GM12878 (cell line): ENCODE measurements around the gene MBLAC2. TPM values are rescaled to one million over a fixed set of nuclear protein-coding genes. Genes with fewer than 3 reads are reported as not detected.

Source experiments
- ATAC-seq: fragments of 200-7000 bp; cut with Tn5 transposase; 3 replicates; pipeline ENCODE4 v1.9.1; 2020; ENCODE audit warnings: mild to moderate bottlenecking, moderate library complexity
- BruUV-seq: library from RNA; stranded (reverse); fragments of 400-500 nt; replicated peaks from 2 replicates; lab custom pipeline; 2021; lab: Mats Ljungman, UMichigan
- CTCF ChIA-PET: fragments of 300-600 bp; sonication (Branson Sonifier 250); formaldehyde crosslinking; extraction: SDS; loops from one replicate; lab custom pipeline; 2021; ENCODE audit warnings: inconsistent platforms; lab: Yijun Ruan, JAX
- POLR2A ChIA-PET: fragments of 350-600 bp; formaldehyde crosslinking; extraction: SDS; loops from one replicate; lab custom pipeline; 2021; ENCODE audit warnings: inconsistent platforms; lab: Charles Lee
- RAD21 ChIA-PET: fragments of 300-600 bp; sonication (Branson Sonifier 250); formaldehyde crosslinking; loops from one replicate; lab custom pipeline; 2023; ENCODE audit warnings: antibody characterized with exemption; ENCODE audit not compliant: unreplicated experiment; lab: Charles Lee
- SMC1A ChIA-PET: fragments of 300-600 bp; sonication (Branson Sonifier 250); formaldehyde crosslinking; loops from one replicate; lab custom pipeline; 2023; ENCODE audit not compliant: unreplicated experiment, uncharacterized antibody; lab: Charles Lee
- DNase-seq: peaks from one replicate; pipeline ENCODE4 v3.0.0-alpha.2; 2011; ENCODE audit warnings: low read depth, low spot score
- FAIRE-seq: peaks from 3 replicates; lab custom pipeline; 2011; peaks lifted over from hg19 to GRCh38; lab: Jason Lieb, UNC
- H2AFZ ChIP-seq: 2 replicates; pipeline ENCODE4 v1.6.0; 2011; ENCODE audit warnings: low read depth, low read length, control low read depth; ENCODE audit not compliant: control insufficient read depth
- H3K27ac ChIP-seq: 2 replicates; pipeline ENCODE4 v1.5.1; 2011; ENCODE audit warnings: control low read depth; ENCODE audit not compliant: control insufficient read depth, insufficient read depth
- H3K27me3 ChIP-seq, 2 experiments: replicated peaks in 1 of 2; 2 replicates each; pipeline versions ENCODE4 v1.6.0 to v1.6.1; 2011; ENCODE audit warnings: low read length in 1 of 2; ENCODE audit not compliant: control insufficient read depth in 2 of 2, insufficient read depth in 2 of 2
- H3K36me3 ChIP-seq, 2 experiments: 2 replicates each; pipeline ENCODE4 v1.5.1; 2011; ENCODE audit warnings: low read length in 1 of 2; ENCODE audit not compliant: control insufficient read depth in 2 of 2, insufficient read depth in 2 of 2
- H3K4me1 ChIP-seq: 2 replicates; pipeline ENCODE4 v1.6.1; 2011; ENCODE audit warnings: mild to moderate bottlenecking, low read length, moderate library complexity, mixed read lengths; ENCODE audit not compliant: control insufficient read depth, insufficient read depth
- H3K4me2 ChIP-seq: 2 replicates; pipeline ENCODE4 v1.6.0; 2011; ENCODE audit warnings: control low read depth; ENCODE audit not compliant: control insufficient read depth, insufficient read depth
- H3K4me3 ChIP-seq: fragments of 200-600 bp; sonication (generic); 2 replicates; pipeline ENCODE4 v1.5.1; 2016
- H3K79me2 ChIP-seq: 2 replicates; pipeline ENCODE4 v1.6.0; 2011; ENCODE audit warnings: low read length; ENCODE audit not compliant: control insufficient read depth, insufficient read depth
- H3K9ac ChIP-seq: 2 replicates; pipeline ENCODE4 v1.8.0; 2011; ENCODE audit warnings: low read length, control low read depth, mixed read lengths; ENCODE audit not compliant: control insufficient read depth, insufficient read depth
- H3K9me3 ChIP-seq: replicated peaks from 3 replicates; pipeline ENCODE4 v1.5.1; 2011; ENCODE audit warnings: mild to moderate bottlenecking, low read length; ENCODE audit not compliant: control insufficient read depth, insufficient read depth
- H4K20me1 ChIP-seq: 2 replicates; pipeline ENCODE4 v1.6.0; 2011; ENCODE audit not compliant: control insufficient read depth, insufficient read depth
- CHD4 ChIP-seq: fragments of 200-600 bp; sonication (generic); IDR thresholded peaks from 2 replicates; pipeline ENCODE4 v1.6.1; 2016; ENCODE audit warnings: mild to moderate bottlenecking
- EGR1 ChIP-seq, 2 experiments: IDR thresholded peaks; 1 replicate in 1 of 2; 2 replicates in 1 of 2; pipeline ENCODE4 v1.6.1; 2011 to 2012; ENCODE audit warnings: low read depth in 2 of 2, low read length in 2 of 2, borderline replicate concordance in 1 of 2, mild to moderate bottlenecking in 1 of 2, moderate library complexity in 1 of 2
- MXI1 ChIP-seq: fragments of 150-350 bp; IDR thresholded peaks from 2 replicates; pipeline ENCODE4 v1.6.1; 2011; ENCODE audit warnings: low read depth, mild to moderate bottlenecking, inconsistent platforms, low read length, improper control_type of control experiment
- NR2C1 ChIP-seq: fragments of 450-650 bp; IDR thresholded peaks from 2 replicates; pipeline ENCODE4 v1.6.1; 2017; ENCODE audit warnings: antibody characterized with exemption, mild to moderate bottlenecking, moderate library complexity
- NR2F1 ChIP-seq: fragments of 450-650 bp; conservative IDR thresholded peaks from 2 replicates; pipeline ENCODE4 v1.6.1; 2017; ENCODE audit warnings: mild to moderate bottlenecking
- RUNX3 ChIP-seq: IDR thresholded peaks from 2 replicates; pipeline ENCODE4 v1.6.1; 2012; ENCODE audit warnings: low read length, inconsistent platforms
- TAF1 ChIP-seq: IDR thresholded peaks from 2 replicates; pipeline ENCODE4 v1.6.1; 2011; ENCODE audit warnings: mild to moderate bottlenecking, low read depth, low read length, borderline replicate concordance
- YY1 ChIP-seq: IDR thresholded peaks from 2 replicates; pipeline ENCODE4 v1.6.1; 2011; ENCODE audit warnings: low read depth, mild to moderate bottlenecking, low read length
- ZNF207 ChIP-seq: fragments of 450-650 bp; IDR thresholded peaks from 2 replicates; pipeline ENCODE4 v1.6.1; 2014; ENCODE audit warnings: antibody characterized with exemption, mild to moderate bottlenecking, borderline replicate concordance
- ZNF274 ChIP-seq: IDR thresholded peaks from one replicate; pipeline ENCODE4 v1.8.0; 2011; ENCODE audit not compliant: insufficient read length, insufficient read depth
- WGBS: methylation state at CpG from one replicate; pipeline ENCODE4 v1.1.6; 2016; ENCODE audit warnings: low lambda C conversion rate; ENCODE audit not compliant: insufficient replicate concordance, insufficient coverage; ENCODE audit errors: missing lambda C conversion rate; 5-methylcytosine and 5-hydroxymethylcytosine counted together
- in situ Hi-C: fragments of 300-500 bp; cut with MboI; formaldehyde crosslinking; loops from 9 replicates; pipeline ENCODE4 v1.14.3; 2018; ENCODE audit warnings: mixed read lengths
- intact Hi-C: fragments of 100-400 bp; cut with micrococcal nuclease; formaldehyde crosslinking; loops from one replicate; pipeline ENCODE4 v1.14.2; 2022; ENCODE audit not compliant: unreplicated experiment
- polyA plus RNA-seq, 11 experiments: library from polyadenylated mRNA; depleted of rRNA in 4 of 11; unstranded in 6 of 11; stranded (reverse) in 5 of 11; fragments of >200 nt; fragmentation: Nextera tagmentation in 4 of 11; fragmentation: Illumina TruSeq in 1 of 11; extraction: Ambion mirVana in 4 of 11; extraction: Trizol in 1 of 11; gene quantifications; 1 replicate in 1 of 11; 2 replicates in 10 of 11; pipeline versions ENCODE4 v1.2.1 to v1.2.3, GENCODE V29; 2011 to 2016; ENCODE audit warnings: inconsistent platforms in 2 of 11, missing spikeins in 2 of 11, low read depth in 1 of 11
- total RNA-seq, 4 experiments: library from RNA; depleted of rRNA in 3 of 4; stranded (reverse); fragments of >200 nt in 3 of 4; fragmentation: Illumina TruSeq in 1 of 4; extraction: Trizol in 1 of 4; gene quantifications; 2 replicates each; pipeline versions ENCODE4 v1.2.1 to v1.2.3, GENCODE V29; 2013 to 2021
- TF ChIP-seq, protein P1 (sequence below): fragments of 450-650 bp; IDR thresholded peaks from 2 replicates; pipeline ENCODE4 v1.6.1; 2017; ENCODE audit warnings: mild to moderate bottlenecking, moderate library complexity
- TF ChIP-seq, protein P2 (sequence below): IDR thresholded peaks from 2 replicates; pipeline ENCODE4 v1.6.1; 2012; ENCODE audit warnings: low read depth, low read length, improper control_type of control experiment
- TF ChIP-seq, protein P3 (sequence below): fragments of 450-650 bp; IDR thresholded peaks from 2 replicates; pipeline ENCODE4 v1.6.1; 2017; ENCODE audit warnings: low read depth, mild to moderate bottlenecking, moderate library complexity
- TF ChIP-seq, protein P4 (sequence below): IDR thresholded peaks from 2 replicates; pipeline ENCODE4 v1.6.1; 2011; ENCODE audit warnings: borderline replicate concordance, low read depth, mild to moderate bottlenecking, moderate library complexity, mixed read lengths, low read length; ENCODE audit not compliant: insufficient read depth; ENCODE audit errors: extremely low read length

Gene MBLAC2
- total and polyA plus RNA-seq, 10 of the 15 experiments (the other 5 are each of a cell fraction or from before 2014, with no cell fraction given), result 2.0 to 10.5 (median 7.1) TPM

DNA sequence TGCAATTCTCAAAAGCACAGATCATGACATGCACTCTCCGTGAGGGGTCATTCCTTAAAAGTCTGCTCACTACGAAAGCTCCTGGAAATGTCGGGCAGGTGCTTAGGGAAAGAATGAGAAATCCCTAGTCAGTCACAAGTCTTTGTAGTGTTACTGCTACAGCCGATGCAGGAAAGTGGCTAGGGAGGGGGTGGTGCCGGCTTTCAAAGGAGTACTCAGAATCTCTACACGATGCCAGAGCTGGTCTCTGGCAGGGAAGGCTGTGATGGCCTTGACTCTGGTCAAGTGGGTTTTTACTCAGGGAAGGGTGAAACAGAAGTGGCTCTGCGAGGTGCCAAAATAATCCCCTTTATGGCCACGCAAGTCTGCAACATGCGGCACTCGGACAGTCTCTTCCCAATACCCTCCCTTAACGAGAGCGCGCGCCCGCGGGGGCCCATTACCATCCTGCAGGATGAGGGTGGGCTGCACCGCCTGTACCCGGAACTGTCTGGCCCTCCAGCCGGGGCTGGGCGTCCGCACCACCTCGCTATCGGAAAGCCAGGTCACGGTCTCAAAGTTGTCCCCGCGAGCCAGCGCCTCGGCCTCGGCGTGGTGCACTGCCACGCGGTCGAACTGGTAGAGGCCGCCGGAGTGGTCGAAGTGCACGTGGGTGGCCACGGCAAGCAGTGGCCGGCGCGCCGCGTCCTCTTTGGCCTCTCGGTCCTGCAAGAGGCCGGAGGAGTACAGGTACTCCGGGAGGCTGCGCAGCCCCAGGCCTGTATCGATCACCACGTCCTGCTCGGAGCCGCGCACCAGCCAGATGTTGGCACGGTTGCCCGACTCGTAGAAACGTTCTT is 956 bp downstream of the MBLAC2 start:
- SMC1A ChIA-PET, result interaction anchor here (1.0 to 1.7 kb wide), 13 partner anchors 8 to 138 kb away, joined by 3 to 10 read pairs (median 4); partner anchors contain the start of gene CETN3
- RAD21 ChIA-PET, result interaction anchor here (0.5 to 4.6 kb wide), 3 partner anchors 55 to 1305 kb away, joined by 3 to 37 read pairs (median 4); partner anchors contain the start of genes CETN3 and LYSMD3

More for the DNA sequence above, 956 bp downstream of the MBLAC2 start:
- Histone ChIP-seq H3K4me2 (peak overlapping the region; percentile 98), H3K79me2 (peaks cover 36% of the 10 kb centered on the region), H3K36me3 (no peaks in the 10 kb centered on the region), H3K4me1 (peaks cover 3% of the 10 kb centered on the region; the same call in 1 of the 2 replicates), H3K27me3 (no peaks in the 10 kb centered on the region), H3K27ac (peak overlapping the region; percentile 76), H3K9ac (peak overlapping the region; percentile 84), H2AFZ (peak overlapping the region; percentile 95), H3K4me3 (peak overlapping the region; percentile 89), H3K9me3 (peaks cover 1% of the 10 kb centered on the region; the same call in 1 of the 3 replicates), H4K20me1 (no peaks in the 10 kb centered on the region)
- TF ChIP-seq, protein P1, sequence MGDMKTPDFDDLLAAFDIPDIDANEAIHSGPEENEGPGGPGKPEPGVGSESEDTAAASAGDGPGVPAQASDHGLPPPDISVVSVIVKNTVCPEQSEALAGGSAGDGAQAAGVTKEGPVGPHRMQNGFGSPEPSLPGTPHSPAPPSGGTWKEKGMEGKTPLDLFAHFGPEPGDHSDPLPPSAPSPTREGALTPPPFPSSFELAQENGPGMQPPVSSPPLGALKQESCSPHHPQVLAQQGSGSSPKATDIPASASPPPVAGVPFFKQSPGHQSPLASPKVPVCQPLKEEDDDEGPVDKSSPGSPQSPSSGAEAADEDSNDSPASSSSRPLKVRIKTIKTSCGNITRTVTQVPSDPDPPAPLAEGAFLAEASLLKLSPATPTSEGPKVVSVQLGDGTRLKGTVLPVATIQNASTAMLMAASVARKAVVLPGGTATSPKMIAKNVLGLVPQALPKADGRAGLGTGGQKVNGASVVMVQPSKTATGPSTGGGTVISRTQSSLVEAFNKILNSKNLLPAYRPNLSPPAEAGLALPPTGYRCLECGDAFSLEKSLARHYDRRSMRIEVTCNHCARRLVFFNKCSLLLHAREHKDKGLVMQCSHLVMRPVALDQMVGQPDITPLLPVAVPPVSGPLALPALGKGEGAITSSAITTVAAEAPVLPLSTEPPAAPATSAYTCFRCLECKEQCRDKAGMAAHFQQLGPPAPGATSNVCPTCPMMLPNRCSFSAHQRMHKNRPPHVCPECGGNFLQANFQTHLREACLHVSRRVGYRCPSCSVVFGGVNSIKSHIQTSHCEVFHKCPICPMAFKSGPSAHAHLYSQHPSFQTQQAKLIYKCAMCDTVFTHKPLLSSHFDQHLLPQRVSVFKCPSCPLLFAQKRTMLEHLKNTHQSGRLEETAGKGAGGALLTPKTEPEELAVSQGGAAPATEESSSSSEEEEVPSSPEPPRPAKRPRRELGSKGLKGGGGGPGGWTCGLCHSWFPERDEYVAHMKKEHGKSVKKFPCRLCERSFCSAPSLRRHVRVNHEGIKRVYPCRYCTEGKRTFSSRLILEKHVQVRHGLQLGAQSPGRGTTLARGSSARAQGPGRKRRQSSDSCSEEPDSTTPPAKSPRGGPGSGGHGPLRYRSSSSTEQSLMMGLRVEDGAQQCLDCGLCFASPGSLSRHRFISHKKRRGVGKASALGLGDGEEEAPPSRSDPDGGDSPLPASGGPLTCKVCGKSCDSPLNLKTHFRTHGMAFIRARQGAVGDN, result peak; percentile 42; the same call in 1 of the 2 replicates
- TF ChIP-seq ZNF207 (no peak), CHD4 (no peak), ZNF274 (no peak), NR2F1 (no peak), YY1 (0 out of 2 replicates have a peak, but pooled peaks have one; percentile 0), TAF1 (no peak), RUNX3 (peak; percentile 3; the same call in 1 of the 2 replicates), MXI1 (peak; percentile 33; the same call in 1 of the 2 replicates), NR2C1 (no peak), EGR1 (IDR thresholded peaks at IDR 0.05; ENCODE audit: borderline replicate concordance in 1 of 2, low read depth in 2 of 2, low read length in 2 of 2) (0 out of 3 replicates have a peak, but pooled peaks of 1 of the 2 experiments have one; percentile 6)
- TF ChIP-seq, protein P2, sequence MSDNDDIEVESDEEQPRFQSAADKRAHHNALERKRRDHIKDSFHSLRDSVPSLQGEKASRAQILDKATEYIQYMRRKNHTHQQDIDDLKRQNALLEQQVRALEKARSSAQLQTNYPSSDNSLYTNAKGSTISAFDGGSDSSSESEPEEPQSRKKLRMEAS, result peak; percentile 66
- TF ChIP-seq, protein P3, sequence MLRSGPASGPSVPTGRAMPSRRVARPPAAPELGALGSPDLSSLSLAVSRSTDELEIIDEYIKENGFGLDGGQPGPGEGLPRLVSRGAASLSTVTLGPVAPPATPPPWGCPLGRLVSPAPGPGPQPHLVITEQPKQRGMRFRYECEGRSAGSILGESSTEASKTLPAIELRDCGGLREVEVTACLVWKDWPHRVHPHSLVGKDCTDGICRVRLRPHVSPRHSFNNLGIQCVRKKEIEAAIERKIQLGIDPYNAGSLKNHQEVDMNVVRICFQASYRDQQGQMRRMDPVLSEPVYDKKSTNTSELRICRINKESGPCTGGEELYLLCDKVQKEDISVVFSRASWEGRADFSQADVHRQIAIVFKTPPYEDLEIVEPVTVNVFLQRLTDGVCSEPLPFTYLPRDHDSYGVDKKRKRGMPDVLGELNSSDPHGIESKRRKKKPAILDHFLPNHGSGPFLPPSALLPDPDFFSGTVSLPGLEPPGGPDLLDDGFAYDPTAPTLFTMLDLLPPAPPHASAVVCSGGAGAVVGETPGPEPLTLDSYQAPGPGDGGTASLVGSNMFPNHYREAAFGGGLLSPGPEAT, result no peak
- TF ChIP-seq, protein P4, sequence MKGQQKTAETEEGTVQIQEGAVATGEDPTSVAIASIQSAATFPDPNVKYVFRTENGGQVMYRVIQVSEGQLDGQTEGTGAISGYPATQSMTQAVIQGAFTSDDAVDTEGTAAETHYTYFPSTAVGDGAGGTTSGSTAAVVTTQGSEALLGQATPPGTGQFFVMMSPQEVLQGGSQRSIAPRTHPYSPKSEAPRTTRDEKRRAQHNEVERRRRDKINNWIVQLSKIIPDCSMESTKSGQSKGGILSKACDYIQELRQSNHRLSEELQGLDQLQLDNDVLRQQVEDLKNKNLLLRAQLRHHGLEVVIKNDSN, result peak; percentile 11
- WGBS, result 1% methylated on average over 56 of the region's 56 CpGs
- in situ Hi-C loops (no loop called here), intact Hi-C loops (loop anchor here (1.0 to 10.0 kb wide), 3 partner anchors 56 to 911 kb away; partner anchors contain the start of genes ARRDC3, CETN3 and LYSMD3)
- FAIRE-seq (no peak), DNase-seq (no peak), ATAC-seq (peak; percentile 24)
- POLR2A ChIA-PET, result interaction anchor here (0.6 to 1.7 kb wide), 4 partner anchors 10 to 55 kb away, joined by 5 to 15 read pairs (median 6); partner anchors contain the start of gene LYSMD3
- BruUV-seq, result no TSS peak
- CTCF ChIA-PET, result interaction anchor here (0.5 to 4.9 kb wide), 7 partner anchors 10 to 1123 kb away, joined by 3 to 30 read pairs (median 10); partner anchors contain the start of genes CETN3 and LYSMD3
